SH-SY5Y (cell line): ENCODE data around the gene CCR3.

Source experiments
- GATA2 ChIP-seq: IDR thresholded peaks from 2 replicates; pipeline ENCODE4 v1.6.1; 2011; ENCODE audit warnings: mild to moderate bottlenecking, low read depth, low read length
- GATA3 ChIP-seq: IDR thresholded peaks from 2 replicates; pipeline ENCODE4 v1.6.1; 2011; ENCODE audit warnings: low read depth, mild to moderate bottlenecking, low read length, moderate library complexity

DNA sequence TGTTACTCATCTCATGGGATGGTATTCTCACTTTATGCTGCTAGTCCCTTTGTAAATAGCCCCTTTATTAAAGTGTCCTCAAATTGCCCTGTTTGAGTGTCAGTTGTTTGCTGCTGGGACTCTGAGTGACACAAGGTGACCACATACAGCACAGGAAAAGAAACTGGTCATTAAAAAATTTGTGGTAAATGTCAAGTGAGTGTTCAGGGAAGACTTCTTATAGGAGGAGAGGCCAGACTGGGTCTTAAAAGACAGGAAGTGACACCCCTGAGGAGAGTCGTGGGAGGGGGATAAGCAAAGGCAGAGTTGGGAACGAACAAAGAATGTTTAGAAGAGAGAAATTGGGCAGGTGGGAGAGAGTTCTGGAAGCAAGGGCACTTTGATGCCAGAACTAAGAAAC is 35.2 kb downstream of the CCR3 start:
- TF ChIP-seq GATA2 (no peak), GATA3 (no peak)
